ENCODE measurements around the gene TGFB1. TPM values are rescaled to one million over a fixed set of nuclear protein-coding genes. Genes with fewer than 3 reads are reported as not detected.

TGFB1 gene
- total RNA-seq, 1 donor, result 18.7 TPM

DNA sequence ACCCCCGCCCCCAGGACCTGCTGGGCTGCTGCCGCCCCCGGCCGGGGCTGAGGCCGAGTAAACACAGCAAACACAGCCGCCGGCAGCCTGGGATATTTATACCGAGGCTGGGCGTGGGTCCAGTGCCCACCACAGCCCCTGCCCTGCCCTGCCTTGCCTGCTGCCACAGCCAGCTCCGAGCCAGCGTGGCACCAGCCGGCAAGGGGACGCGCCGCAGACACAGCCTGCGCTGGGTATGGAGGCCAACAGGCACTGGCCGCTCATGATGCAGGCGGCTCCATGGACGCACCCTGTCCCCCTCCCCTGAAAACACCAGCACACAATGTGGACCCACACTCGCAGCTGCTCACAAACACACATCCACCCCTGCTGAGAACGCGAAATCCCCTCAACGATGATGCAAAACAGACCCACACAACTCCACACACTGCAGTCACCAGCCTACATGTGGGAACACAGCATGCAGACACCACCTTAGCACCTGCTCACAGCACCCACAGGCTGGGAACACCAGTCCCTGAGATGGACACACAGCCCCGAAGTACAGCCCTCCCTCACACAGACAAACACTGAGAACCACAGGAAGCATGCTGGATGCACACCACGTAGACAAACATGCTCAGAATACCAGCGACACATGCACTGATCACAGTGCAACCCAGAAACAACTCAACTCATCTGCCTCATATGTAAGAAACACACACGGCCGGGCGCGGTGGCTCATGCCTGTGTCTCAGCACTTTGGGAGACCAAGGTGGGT, 27.6 kb downstream of the TGFB1 start:
- peak; percentile 50 for DNase-seq (ENCODE audit: low read depth)
- peak overlapping the region; percentile 22 for H3K4me3 ChIP-seq (ENCODE audit: low read depth, low read length)
- TF ChIP-seq, protein P1, sequence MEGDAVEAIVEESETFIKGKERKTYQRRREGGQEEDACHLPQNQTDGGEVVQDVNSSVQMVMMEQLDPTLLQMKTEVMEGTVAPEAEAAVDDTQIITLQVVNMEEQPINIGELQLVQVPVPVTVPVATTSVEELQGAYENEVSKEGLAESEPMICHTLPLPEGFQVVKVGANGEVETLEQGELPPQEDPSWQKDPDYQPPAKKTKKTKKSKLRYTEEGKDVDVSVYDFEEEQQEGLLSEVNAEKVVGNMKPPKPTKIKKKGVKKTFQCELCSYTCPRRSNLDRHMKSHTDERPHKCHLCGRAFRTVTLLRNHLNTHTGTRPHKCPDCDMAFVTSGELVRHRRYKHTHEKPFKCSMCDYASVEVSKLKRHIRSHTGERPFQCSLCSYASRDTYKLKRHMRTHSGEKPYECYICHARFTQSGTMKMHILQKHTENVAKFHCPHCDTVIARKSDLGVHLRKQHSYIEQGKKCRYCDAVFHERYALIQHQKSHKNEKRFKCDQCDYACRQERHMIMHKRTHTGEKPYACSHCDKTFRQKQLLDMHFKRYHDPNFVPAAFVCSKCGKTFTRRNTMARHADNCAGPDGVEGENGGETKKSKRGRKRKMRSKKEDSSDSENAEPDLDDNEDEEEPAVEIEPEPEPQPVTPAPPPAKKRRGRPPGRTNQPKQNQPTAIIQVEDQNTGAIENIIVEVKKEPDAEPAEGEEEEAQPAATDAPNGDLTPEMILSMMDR (IDR thresholded peaks at IDR 0.05; ENCODE audit: insufficient read depth, low read length), result no peak

DNA sequence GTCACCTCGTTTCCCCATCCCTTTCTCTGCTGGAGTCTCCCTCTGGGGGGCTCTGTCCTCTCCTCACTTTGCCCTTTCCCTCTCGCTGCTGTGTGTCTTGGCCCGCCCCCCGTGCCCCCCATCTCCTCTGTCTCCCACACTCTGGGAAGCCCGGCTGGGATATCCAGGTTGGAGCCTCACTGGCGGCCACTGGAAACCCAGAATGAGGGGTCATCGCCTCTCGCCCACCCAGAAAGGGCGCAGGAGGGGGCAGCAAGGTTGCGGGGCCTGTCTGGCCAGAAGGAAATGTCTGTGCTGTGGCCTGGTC, 28.1 kb downstream of the TGFB1 start:
- TF ChIP-seq, protein P1 (IDR thresholded peaks at IDR 0.05; ENCODE audit: insufficient read depth, low read length), result no peak
- peak overlapping the region; percentile 45 for H3K4me3 ChIP-seq (ENCODE audit: low read depth, low read length)
- DNase-seq (ENCODE audit: low read depth), result no peak

DNA sequence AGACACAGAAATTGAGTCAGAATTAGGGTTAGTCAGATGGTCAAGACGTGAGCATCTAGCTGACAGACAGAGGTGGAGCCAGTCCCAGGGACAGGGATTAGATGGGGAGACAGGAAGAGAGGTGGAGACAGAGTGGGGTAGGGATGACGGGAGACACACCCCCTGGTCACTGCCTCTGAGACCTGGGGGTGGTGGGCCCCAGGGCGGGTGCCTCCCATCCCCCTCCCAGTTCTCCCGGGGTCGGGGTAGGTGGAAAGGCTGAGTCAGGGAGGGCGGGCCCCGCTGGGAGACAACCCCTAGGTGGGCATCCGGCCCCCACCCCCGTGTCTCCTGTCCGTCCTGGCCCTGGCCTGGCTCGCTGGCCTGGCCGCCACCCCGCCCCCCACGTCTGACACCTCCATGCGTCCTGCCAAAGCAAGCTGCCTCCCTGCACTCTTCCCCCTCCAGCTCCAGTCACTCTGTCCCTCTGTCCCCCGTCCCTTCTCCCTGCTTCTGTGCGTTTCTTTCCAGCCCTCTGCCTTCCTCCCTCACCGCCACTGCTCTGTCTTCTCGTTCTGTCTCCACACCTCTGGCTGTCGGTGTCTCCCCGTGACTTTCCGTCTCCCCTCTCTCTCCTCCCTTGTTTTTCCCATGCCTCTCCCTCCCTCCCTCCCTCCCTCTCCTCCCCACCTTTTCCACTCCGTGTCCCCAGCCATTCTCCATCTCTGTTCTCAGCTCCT, 28.6 kb downstream of the TGFB1 start:
- H3K4me3 ChIP-seq (ENCODE audit: low read depth, low read length), result peak overlapping the region; percentile 45
- DNase-seq (ENCODE audit: low read depth), result peak; percentile 79
- TF ChIP-seq, protein P1 (IDR thresholded peaks at IDR 0.05; ENCODE audit: insufficient read depth, low read length), result no peak

DNA sequence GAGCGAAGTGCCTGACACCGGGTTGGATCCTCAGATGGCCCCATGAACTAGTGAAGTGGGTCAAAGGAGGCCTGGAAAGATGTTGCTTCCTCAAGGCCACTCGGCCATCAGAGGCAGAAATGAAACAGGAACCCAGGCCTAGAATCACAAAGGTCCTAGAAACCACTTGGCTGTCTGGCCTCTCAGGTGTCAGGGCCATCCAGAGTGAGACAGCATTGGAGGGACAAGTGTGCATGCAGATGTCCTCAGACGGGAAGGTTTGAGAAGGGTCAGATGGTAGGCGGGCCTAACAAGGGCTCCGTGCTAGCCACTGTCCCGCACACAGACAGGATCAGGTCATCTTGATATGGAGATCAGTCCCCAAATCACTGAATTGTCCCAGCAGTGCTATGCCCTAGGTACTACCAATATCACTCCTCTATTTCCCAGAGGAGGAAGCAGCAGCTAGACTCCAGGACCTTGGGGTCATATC, 29.5 kb downstream of the TGFB1 start:
- DNase-seq (ENCODE audit: low read depth), result no peak
- H3K4me3 ChIP-seq (ENCODE audit: low read depth, low read length), result no peak overlapping the region
- TF ChIP-seq, protein P1 (IDR thresholded peaks at IDR 0.05; ENCODE audit: insufficient read depth, low read length), result no peak

DNA sequence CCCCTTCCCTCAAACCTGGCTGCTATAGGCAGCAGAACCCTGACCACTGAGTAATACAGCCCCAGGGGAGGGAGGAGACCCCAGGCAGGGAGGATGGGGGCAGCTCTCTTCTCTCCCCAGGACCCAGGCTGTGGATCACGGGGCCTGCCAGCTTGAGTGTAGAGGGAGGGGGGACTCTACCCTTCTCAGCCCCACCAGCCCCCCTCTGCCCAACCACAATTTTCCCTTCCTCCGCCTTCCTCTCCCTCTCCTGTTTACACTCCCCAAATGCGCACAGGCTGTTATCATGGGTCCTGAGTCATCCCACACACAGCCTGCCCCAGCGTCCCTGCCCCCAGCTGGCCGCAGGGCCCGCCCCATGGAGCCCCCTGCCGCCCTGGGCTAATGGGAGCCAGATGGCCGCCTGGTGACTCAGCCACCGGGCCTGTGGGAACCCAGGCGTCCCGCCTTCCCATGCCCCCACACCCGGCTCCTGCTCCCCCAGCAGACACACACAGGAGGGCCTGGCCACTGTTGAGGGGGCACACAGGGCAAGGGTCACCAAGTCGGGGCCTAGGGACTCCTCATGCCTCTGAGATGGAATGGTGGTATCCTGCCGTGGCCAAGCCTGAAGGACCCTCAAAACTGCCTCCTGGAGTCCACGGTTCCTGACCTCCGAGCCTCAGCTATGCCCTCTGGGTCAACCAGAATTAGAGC, 30.1 kb downstream of the TGFB1 start:
- peak; percentile 96 for DNase-seq (ENCODE audit: low read depth)
- peak overlapping the region; percentile 9 for H3K4me3 ChIP-seq (ENCODE audit: low read depth, low read length)
- TF ChIP-seq, protein P1 (IDR thresholded peaks at IDR 0.05; ENCODE audit: insufficient read depth, low read length), result no peak

DNA sequence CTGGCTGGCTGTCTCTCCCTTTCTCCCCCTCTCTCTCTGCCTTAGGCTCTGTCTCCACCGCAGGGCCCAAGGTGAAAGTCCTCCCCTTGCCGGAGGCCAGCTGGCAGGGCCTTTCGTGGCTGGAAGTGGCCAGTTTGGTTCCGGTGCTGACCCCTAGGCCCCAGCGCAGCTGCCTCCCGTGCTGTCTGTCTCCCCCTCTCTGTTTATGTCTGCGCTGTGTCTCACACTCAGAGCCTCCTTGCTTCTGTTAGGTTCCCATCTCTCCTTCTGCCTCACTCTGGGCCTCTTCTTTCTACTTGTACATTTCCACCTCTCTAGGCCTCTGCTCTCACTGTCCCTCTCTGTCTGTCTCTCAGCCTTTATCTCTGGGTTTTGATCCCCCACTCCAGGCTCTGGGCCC, 30.7 kb downstream of the TGFB1 start:
- DNase-seq (ENCODE audit: low read depth), result peak; percentile 75
- TF ChIP-seq, protein P1 (IDR thresholded peaks at IDR 0.05; ENCODE audit: insufficient read depth, low read length), result no peak
- peak overlapping the region; percentile 22 for H3K4me3 ChIP-seq (ENCODE audit: low read depth, low read length)

All from fibroblast of the aortic adventitia (primary cell).